ENCODE results near the gene GHR.

The GHR gene

GRCh38 chr5:42768106-42768504 lies 344.9 kb downstream of the GHR start:
- DNase-seq: no peak

GRCh38 chr5:42770003-42770402 lies 346.8 kb downstream of the GHR start:
- DNase-seq: no peak

Data from nucleus accumbens (tissue), 56 donors.